GM19324 (cell line): ENCODE data around the gene AUTS2.

Experiments
- ATAC-seq: cut with Tn5 transposase; IDR thresholded peaks from one replicate; pipeline ENCODE4 v1.9.1; 2021; ENCODE audit warnings: mild to moderate bottlenecking, moderate library complexity; ENCODE audit not compliant: unreplicated experiment, low FRiP score

The AUTS2 gene

GRCh38 chr7:70573071-70573661, 974.9 kb downstream of the AUTS2 start:
- no peak for ATAC-seq

GRCh38 chr7:70573696-70574095, 975.4 kb downstream of the AUTS2 start:
- no peak for ATAC-seq

- no peak for ATAC-seq
Measured at GRCh38 chr7:70574314-70574834, 976.1 kb downstream of the AUTS2 start.

- ATAC-seq, result no peak
Measured at GRCh38 chr7:70574970-70575799, 976.9 kb downstream of the AUTS2 start.

- no peak for ATAC-seq
Measured at GRCh38 chr7:70577078-70577477, 978.8 kb downstream of the AUTS2 start.

- ATAC-seq, result no peak
Measured at GRCh38 chr7:70578131-70578530, 979.9 kb downstream of the AUTS2 start.

- no peak for ATAC-seq
Measured at GRCh38 chr7:70579397-70580097, 981.3 kb downstream of the AUTS2 start.

- no peak for ATAC-seq
Measured at GRCh38 chr7:70580161-70580560, 981.9 kb downstream of the AUTS2 start.

DNA sequence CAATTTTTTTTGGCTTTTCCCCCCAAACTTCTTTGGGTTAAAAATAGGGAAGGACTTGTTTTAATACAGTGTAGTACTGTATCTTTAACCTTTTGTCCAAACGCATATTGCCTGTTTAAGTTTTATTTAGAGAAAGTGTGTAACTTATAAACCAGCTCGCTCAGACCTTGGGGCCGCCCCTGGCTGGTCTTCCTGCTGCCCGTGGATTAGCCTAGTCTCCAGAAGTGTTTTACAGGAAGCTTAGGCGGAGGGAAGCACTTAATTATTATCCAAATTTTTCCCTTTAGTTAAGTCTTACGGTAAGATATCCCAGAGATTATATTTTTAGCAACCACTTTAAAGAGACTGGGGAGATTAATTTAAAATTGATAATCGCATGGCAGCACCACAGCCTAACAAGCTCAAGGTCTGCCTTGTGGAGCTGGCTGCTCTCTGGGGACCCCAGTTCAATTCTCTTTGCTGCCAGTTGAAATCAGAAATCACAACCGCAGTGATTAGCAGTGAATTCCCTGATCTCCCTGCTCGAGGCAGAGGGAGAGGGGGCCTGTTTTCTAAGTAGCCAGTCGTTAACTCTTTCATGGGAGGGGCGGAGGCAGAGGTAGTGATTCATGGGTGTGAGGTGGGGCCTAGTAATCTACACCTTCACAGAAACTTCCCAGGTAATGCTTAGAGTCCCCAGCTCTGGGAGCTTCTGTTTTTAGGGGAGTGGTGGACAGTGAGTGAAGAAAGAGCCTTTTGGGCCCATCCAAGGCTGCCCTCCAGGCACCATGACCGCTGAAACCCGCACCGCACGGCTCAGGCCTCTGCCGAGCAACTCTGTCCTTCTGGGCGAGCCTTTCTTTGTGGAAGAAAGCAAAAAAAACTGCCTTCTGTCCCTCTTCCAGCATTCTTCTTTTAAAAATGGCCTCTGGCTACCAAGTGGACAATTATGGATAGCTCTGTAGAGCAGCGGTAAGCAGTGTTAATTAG, 984.9 kb downstream of the AUTS2 start:
- ATAC-seq, result no peak

DNA sequence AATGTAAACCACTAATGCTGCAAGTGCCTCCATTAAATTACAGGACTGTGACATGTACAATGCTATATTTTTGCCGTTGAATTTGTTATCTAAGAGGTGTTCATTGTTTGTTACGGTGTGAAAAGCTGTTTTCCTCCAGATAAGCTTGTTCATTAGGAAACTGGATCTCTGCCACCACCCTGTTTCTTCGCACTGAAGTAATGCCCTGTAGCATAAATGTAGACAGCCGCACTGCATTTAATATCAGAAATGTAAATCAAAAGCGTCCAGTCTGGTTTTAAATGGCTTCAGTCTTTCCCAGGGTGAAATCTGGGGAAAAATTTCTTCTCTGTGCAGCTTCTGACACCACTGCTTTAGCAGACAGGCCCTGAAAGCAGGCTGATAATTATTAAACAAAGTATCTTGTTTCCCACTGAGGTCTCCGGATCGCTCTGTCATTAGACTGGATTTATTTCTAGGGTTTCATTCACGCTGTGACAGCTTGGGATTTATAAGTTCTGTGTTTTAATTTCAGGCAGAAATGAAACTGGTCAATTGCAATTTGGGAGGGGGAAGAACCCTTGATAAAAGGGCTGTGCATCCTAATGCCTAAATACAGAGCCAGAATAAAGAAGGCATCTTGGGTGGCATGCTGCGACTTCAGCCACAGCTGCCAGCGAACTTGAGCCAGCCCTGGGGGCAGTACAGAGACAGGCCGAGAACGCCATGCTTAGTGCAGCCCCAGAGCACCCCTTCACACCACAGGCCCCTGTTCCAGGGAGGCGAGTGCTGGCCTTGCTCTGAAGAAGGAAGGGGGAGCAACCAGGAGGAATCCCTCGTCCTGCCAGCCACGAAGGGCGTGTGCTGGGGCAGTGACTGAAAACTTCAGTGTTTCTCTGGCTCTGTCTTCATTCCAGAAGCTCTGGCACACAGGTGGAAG, 985.9 kb downstream of the AUTS2 start:
- no peak for ATAC-seq

GRCh38 chr7:70585071-70585470, 986.8 kb downstream of the AUTS2 start:
- no peak for ATAC-seq

- no peak for ATAC-seq
Measured at GRCh38 chr7:70586822-70587221, 988.5 kb downstream of the AUTS2 start.

DNA sequence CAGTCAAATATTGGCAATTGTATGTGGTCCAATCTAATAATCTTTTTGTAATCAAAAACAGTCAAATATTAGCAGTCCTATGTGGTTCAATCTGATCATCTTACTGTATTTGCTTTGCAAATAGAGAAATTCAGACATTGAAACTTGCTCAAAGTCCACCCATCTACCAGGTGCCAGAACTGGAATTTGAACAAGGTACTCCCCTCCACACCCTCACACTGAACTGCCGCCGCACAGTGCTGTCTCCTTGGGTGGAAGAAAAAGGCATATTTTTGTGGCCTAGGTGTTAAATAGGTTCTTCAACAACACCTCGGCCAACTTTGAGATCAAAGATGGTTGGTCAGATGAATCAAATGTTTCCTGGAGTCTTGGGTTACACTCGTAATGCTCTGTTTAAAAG, 989.5 kb downstream of the AUTS2 start:
- ATAC-seq, result no peak

DNA sequence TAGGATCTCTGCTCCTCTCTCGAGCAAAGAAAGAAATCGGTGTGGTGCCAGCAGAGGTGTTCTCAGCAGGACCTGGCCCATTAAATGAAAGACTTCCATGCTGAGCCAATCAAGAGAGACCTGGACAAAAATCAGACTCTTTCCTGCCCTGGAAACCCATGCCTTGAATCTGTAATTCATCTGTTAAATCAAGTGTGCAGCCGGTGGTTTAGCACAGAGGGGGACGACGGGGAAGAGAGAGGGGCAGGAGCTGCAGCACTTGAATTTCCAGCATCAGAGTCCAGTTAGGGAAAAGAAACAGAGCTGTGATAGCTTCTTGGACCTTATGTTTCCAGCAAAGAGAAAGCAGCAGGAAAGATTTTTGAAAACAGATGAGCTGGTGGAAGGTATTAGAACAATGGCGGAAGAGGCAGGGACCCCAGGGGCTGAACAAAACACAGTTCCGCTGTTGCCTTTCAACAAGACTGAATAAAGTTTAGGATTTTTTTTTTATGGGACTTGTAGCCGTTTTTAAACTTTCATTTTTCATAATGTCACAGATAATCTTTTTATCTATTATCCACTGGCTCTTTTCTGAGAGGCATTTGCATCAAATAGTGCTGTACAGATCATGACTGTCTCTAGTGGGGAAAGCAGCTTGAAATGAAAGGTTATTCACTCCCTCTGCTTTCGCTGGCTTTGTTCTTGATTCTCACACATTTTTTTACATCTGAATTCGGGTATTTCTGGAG, 990.1 kb downstream of the AUTS2 start:
- no peak for ATAC-seq

DNA sequence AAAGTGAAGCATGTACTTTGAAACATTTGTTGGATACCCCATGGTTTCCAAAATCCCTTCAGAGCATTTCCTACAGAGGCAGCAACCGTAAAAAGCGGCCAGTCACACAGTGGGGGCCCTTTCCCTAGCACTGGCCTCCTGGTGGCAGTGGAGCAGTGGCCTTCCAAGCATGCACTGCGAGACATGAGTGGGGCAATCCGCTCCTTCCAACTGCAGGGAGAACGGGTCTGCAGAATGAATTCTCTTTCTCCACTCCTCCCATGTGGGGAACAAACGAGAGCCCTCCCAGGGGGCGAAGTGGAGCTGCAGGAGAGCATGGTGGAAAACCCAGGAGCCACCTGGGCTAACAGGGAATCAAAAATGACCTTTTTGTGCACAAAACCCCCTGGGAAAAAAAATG, 990.7 kb downstream of the AUTS2 start:
- no peak for ATAC-seq

DNA sequence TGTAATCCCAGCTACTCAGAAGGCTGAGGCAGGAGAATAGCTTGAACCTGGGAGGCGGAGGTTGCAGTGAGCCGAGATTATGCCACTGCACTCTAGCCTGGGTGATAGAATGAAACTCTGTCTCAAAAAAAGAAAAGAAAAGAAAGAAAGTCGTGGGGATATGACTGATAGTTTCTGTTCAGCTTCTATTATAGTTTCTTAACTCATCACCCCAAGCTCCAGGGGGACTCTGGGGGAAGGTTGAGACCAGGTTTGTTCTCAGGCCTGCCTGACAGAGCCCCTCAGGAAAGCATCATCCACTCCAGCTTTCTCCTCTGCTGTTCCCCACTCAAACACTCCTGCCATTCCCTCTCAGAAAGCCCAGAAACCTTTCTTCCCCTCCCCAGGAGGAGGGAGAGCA, 991.3 kb downstream of the AUTS2 start:
- no peak for ATAC-seq

GRCh38 chr7:70590126-70590854, 992.0 kb downstream of the AUTS2 start:
- ATAC-seq, result no peak

DNA sequence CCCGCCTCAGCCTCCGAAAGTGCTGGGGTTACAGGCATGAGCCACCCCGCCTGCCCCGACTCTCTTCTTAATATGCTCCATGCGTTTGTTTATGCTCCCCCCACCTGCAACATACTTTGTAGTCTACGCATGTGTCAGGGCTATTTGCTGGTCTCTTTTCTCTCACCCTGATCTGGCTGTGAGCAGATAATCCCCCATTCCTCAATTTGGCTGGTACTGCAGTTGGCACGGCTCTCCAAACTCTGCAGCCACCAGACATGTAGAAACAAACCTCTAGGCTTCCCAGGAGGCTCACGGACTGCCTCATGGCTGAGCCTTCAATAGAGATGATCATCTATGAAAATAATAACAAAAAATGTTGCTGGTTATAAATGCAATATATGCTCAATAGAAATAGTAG, 993.4 kb downstream of the AUTS2 start:
- no peak for ATAC-seq
